ENCODE results near the gene ADARB2. TPM values are rescaled to one million over a fixed set of nuclear protein-coding genes. Genes with fewer than 3 reads are reported as not detected.

The ADARB2 gene
- total RNA-seq, 1 donor from 2014 or later, result 0.08 TPM

GRCh38 chr10:1217661-1218060 lies 519.7 kb downstream of the ADARB2 start:
- H3K36me3 ChIP-seq (ENCODE audit: control insufficient read depth, insufficient read depth, low read length), result no peaks in the 10 kb centered on the region
- H3K4me3 ChIP-seq (ENCODE audit: low read depth, low read length), result no peak overlapping the region
- DNase-seq (ENCODE audit: low read depth), result no peak
- no peak for TF ChIP-seq CTCF (IDR thresholded peaks at IDR 0.05; ENCODE audit: insufficient read depth, low read length, poor library complexity, severe bottlenecking)
- no peaks in the 10 kb centered on the region for H3K27me3 ChIP-seq (ENCODE audit: control insufficient read depth, insufficient read depth, low read length)

- no peak for DNase-seq (ENCODE audit: low read depth)
- TF ChIP-seq CTCF (IDR thresholded peaks at IDR 0.05; ENCODE audit: insufficient read depth, low read length, poor library complexity, severe bottlenecking), result no peak
- Histone ChIP-seq H3K36me3 (ENCODE audit: control insufficient read depth, insufficient read depth, low read length) (no peaks in the 10 kb centered on the region), H3K27me3 (ENCODE audit: control insufficient read depth, insufficient read depth, low read length) (no peaks in the 10 kb centered on the region), H3K4me3 (ENCODE audit: low read depth, low read length) (no peak overlapping the region)
Observed at GRCh38 chr10:1217237-1217587, 520.1 kb downstream of the ADARB2 start.

GRCh38 chr10:1216574-1217236 lies 520.6 kb downstream of the ADARB2 start:
- no peak overlapping the region for H3K4me3 ChIP-seq (ENCODE audit: low read depth, low read length)
- DNase-seq (ENCODE audit: low read depth), result no peak
- TF ChIP-seq CTCF (IDR thresholded peaks at IDR 0.05; ENCODE audit: insufficient read depth, low read length, poor library complexity, severe bottlenecking), result no peak
- H3K36me3 ChIP-seq (ENCODE audit: control insufficient read depth, insufficient read depth, low read length), result no peaks in the 10 kb centered on the region
- no peaks in the 10 kb centered on the region for H3K27me3 ChIP-seq (ENCODE audit: control insufficient read depth, insufficient read depth, low read length)

- TF ChIP-seq CTCF (IDR thresholded peaks at IDR 0.05; ENCODE audit: insufficient read depth, low read length, poor library complexity, severe bottlenecking), result no peak
- no peaks in the 10 kb centered on the region for H3K27me3 ChIP-seq (ENCODE audit: control insufficient read depth, insufficient read depth, low read length)
- DNase-seq (ENCODE audit: low read depth), result no peak
- no peak overlapping the region for H3K4me3 ChIP-seq (ENCODE audit: low read depth, low read length)
- no peaks in the 10 kb centered on the region for H3K36me3 ChIP-seq (ENCODE audit: control insufficient read depth, insufficient read depth, low read length)
Observed at GRCh38 chr10:1215862-1216573, 521.3 kb downstream of the ADARB2 start.

GRCh38 chr10:1214882-1215540 lies 522.3 kb downstream of the ADARB2 start:
- H3K27me3 ChIP-seq (ENCODE audit: control insufficient read depth, insufficient read depth, low read length), result peaks cover 6% of the 10 kb centered on the region
- no peak overlapping the region for H3K4me3 ChIP-seq (ENCODE audit: low read depth, low read length)
- no peak for DNase-seq (ENCODE audit: low read depth)
- H3K36me3 ChIP-seq (ENCODE audit: control insufficient read depth, insufficient read depth, low read length), result no peaks in the 10 kb centered on the region
- no peak for TF ChIP-seq CTCF (IDR thresholded peaks at IDR 0.05; ENCODE audit: insufficient read depth, low read length, poor library complexity, severe bottlenecking)

Measured in kidney epithelial cell (primary cell).